ENCODE data around the gene ZBTB21.

The ZBTB21 gene

DNA sequence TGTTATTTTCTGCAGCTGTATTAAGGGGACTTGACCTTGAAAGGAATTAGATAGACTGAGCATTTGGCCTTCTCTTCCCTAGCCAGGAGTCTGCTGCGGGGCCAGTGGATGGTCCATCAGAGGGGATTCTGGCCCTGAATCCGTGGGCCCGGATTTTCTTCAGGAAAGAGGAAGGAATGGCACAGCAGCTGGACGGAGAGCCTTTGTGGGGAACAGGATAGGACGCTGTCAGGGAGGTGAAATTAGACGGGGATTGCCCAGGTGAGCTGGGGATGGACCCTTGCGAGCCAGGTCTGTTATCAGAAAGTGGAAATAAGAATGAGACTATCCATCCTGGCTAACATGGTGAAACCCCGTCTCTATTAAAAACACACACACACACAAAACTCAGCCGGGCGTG, 54.6 kb downstream of the ZBTB21 start:
- Histone ChIP-seq H3K4me1 (peaks cover 17% of the 10 kb centered on the region), H3K9me3 (no peaks in the 10 kb centered on the region), H3K4me3 (ENCODE audit: low read depth, low read length) (no peak overlapping the region), H3K36me3 (no peaks in the 10 kb centered on the region), H3K27me3 (no peaks in the 10 kb centered on the region)
- DNase-seq: no peak
- TF ChIP-seq, protein P1, sequence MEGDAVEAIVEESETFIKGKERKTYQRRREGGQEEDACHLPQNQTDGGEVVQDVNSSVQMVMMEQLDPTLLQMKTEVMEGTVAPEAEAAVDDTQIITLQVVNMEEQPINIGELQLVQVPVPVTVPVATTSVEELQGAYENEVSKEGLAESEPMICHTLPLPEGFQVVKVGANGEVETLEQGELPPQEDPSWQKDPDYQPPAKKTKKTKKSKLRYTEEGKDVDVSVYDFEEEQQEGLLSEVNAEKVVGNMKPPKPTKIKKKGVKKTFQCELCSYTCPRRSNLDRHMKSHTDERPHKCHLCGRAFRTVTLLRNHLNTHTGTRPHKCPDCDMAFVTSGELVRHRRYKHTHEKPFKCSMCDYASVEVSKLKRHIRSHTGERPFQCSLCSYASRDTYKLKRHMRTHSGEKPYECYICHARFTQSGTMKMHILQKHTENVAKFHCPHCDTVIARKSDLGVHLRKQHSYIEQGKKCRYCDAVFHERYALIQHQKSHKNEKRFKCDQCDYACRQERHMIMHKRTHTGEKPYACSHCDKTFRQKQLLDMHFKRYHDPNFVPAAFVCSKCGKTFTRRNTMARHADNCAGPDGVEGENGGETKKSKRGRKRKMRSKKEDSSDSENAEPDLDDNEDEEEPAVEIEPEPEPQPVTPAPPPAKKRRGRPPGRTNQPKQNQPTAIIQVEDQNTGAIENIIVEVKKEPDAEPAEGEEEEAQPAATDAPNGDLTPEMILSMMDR (IDR thresholded peaks at IDR 0.05; ENCODE audit: low read depth, low read length): no peak

DNA sequence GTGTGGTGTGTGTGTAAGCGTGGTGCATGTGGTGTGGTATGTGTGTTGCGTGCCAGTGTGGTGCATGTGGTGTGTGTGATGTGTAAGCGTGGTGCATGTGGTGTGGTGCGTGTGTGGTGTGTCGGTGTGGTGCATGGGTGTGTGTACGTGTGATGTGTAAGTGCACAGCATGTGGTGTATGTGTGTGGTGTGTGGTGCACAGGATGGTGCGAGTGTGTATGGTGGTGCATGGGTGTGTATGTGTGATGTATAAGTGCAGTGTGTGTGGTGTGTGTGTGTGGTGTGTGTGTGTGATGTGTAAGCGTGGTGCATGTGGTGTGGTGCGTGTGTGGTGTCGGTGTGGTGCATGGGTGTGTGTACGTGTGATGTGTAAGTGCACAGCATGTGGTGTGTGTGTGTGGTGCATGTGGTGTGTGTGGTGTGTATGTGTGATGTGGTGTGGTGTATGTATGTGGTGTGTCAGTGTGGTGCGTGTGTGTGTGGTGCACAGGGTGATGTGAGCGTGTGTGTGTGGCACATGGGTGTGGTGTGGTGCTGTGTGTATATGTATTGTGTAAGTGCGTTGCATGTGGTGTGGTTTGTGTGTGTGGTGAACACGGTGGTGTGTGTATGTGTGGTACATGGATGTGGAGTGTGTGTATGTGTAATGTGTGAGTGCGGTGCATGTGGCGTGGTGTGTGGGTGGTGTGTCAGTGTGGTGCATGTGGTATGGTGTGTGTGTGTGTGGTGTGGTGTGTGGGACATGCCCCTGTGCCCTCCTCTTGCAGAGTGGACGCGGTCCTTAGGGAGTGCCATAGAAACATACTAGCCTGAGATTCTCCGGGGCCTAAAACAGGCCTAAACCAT, 55.3 kb downstream of the ZBTB21 start:
- no peak for DNase-seq
- TF ChIP-seq, protein P1 (IDR thresholded peaks at IDR 0.05; ENCODE audit: low read depth, low read length): no peak
- Histone ChIP-seq H3K27me3 (no peaks in the 10 kb centered on the region), H3K4me3 (ENCODE audit: low read depth, low read length) (no peak overlapping the region), H3K9me3 (no peaks in the 10 kb centered on the region), H3K4me1 (peaks cover 17% of the 10 kb centered on the region), H3K36me3 (no peaks in the 10 kb centered on the region)

DNA sequence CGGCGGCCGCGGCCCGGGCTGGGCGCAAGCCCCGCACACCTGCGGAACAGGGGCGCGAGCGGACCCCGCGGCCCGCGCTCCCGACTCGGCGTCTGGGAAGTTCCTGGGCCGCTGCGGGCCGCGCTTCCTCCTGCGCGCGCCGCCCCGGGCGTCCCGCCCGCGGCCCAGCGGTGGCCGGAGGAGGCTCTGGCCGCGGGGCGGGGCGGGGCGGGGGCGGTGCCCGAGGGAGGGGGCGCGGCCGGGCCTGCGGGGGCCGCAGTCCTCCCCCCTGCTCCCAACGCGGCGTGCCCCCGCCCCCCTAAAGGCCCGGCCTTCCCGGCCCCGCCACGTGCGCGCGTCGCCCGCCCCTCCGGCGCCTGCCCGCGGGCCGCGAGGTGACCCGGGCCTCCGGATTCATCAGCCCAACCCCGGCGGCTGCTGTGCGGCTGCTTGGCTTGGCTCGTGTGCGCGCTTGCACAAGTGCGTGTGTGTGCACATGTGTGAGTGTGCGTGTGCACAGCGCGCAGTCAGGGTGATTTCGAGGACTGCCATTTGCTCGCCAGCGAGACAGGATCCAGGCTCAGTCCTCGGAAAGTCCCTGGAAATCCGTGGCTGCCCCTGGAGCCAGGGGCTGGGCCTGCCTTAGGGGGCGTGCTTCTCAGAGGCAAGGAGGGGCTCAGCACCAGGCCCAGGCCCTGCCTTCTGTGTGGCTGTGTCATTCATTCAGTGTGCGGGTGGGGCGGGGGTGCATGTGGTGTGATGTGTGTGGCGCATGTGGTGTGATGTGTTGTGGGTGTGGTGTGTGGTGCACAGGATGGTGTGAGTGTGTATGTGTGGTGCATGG, 56.1 kb downstream of the ZBTB21 start, which contains the start of gene C2CD2:
TSS of gene C2CD2 (minus strand) at position 188 of the 823 bp plus-strand sequence. CDS start 370 bp downstream, outside the sequence.
- Histone ChIP-seq H3K27me3 (no peaks in the 10 kb centered on the region), H3K9me3 (no peaks in the 10 kb centered on the region), H3K4me3 (ENCODE audit: low read depth, low read length) (peak within 1 kb of the TSS; percentile 26; the same call in 1 of the 2 replicates), H3K4me1 (peaks cover 17% of the 10 kb centered on the region), H3K36me3 (no peaks in the 10 kb centered on the region)
- DNase-seq: peak; percentile 61
- TF ChIP-seq, protein P1 (IDR thresholded peaks at IDR 0.05; ENCODE audit: low read depth, low read length): no peak

DNA sequence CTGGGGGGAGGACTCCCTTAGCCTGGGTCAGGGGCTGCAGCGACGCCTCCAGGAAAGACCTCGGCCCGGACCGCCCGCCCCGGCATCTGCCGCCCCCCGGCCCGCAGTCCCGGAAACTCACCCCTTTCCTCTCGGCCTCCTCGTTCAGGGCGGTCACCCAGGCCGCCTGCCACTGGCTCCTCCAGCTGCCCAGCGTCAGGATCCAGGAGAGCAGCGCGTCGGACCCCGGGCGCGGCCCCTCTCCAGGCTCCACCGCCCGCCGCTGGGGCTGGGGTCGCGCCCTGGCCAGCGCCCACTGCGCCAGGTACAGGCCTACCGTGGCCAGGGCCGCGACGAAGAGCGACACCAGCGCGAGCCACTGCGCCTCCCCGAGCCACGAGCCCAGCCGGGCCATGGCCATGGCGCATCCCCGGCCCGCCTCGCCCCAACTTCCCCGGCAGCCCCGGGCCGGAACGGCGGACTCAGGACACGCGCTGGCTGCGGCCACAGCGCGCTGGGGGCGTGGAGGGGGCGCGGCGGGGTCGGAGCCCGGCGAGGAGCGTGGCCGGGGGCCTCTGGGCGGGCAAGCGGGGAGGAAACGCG, 56.8 kb downstream of the ZBTB21 start:
- Histone ChIP-seq H3K9me3 (no peaks in the 10 kb centered on the region), H3K4me3 (ENCODE audit: low read depth, low read length) (no peak overlapping the region), H3K4me1 (peaks cover 15% of the 10 kb centered on the region), H3K36me3 (no peaks in the 10 kb centered on the region), H3K27me3 (no peaks in the 10 kb centered on the region)
- no peak for DNase-seq
- TF ChIP-seq, protein P1 (IDR thresholded peaks at IDR 0.05; ENCODE audit: low read depth, low read length): no peak

DNA sequence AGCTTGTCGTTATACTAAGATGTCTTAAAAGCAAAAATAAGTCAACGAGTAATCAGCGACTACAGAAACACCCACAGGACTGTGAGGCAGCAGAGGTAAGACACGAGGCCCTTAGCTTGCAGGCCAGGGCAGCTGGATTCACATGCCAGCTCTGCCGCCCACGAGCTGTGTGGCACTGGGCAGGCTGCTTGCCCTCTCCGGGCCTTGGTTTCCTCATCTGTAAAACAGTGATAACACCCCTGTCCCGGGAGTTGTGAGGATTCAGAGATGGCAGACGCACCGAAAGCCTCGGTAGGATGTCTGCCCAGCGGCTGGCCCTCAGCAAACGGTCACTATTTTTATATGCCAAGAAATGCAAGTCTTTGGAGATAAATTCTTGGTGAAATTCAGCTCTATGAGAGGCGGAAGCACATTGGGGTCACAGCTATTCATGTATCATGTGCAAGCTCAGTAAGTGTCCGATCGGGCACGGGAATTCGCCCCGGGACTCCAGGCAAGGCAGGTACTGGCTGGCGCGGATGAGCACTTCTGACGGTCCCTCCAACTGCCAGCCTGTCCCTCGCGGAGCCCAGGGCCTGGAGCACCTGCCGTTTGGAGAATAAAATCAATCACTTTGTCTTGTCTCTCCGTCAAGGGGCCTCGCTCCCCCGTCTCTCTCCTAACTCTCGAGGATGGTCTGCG, 57.5 kb downstream of the ZBTB21 start:
- Histone ChIP-seq H3K4me1 (peaks cover 10% of the 10 kb centered on the region), H3K4me3 (ENCODE audit: low read depth, low read length) (no peak overlapping the region), H3K9me3 (no peaks in the 10 kb centered on the region), H3K27me3 (no peaks in the 10 kb centered on the region), H3K36me3 (no peaks in the 10 kb centered on the region)
- TF ChIP-seq, protein P1 (IDR thresholded peaks at IDR 0.05; ENCODE audit: low read depth, low read length): no peak
- no peak for DNase-seq

Measured in BE2C (cell line).